Mesenchymal stem cell (in vitro differentiated cells and primary cell): Measurements from ENCODE around the gene S1PR3.

ENCODE experiments used
- DNase-seq: peaks from one replicate; pipeline ENCODE4 v3.0.0-alpha.2; 2013
- H2AFZ ChIP-seq: one replicate; pipeline ENCODE4 v1.6.1; 2013; ENCODE audit warnings: low read depth, mild to moderate bottlenecking, control low read depth, inconsistent platforms, low read length, moderate library complexity
- H2AK5ac ChIP-seq: 2 replicates; pipeline ENCODE4 v1.6.1; 2013; ENCODE audit warnings: low read length, moderate library complexity, mild to moderate bottlenecking, inconsistent platforms; ENCODE audit not compliant: severe bottlenecking
- H2BK120ac ChIP-seq: one replicate; pipeline ENCODE4 v1.6.1; 2013; ENCODE audit warnings: low read depth, mild to moderate bottlenecking, inconsistent platforms, low read length, moderate library complexity
- H2BK12ac ChIP-seq, 2 experiments: one replicate each; pipeline ENCODE4 v1.6.1; 2013; ENCODE audit warnings: inconsistent platforms in 2 of 2, low read length in 2 of 2, mild to moderate bottlenecking in 2 of 2, moderate library complexity in 2 of 2, control low read depth in 1 of 2
- H2BK15ac ChIP-seq: one replicate; pipeline ENCODE4 v1.6.1; 2013; ENCODE audit warnings: mild to moderate bottlenecking, low read depth, inconsistent platforms; ENCODE audit not compliant: poor library complexity, severe bottlenecking
- H2BK5ac ChIP-seq: 2 replicates; pipeline ENCODE4 v1.6.1; 2013; ENCODE audit warnings: low read depth, mild to moderate bottlenecking, low read length, control low read depth, inconsistent platforms; ENCODE audit not compliant: poor library complexity, severe bottlenecking
- H3K14ac ChIP-seq, 2 experiments: one replicate each; pipeline ENCODE4 v1.6.1; 2013; ENCODE audit warnings: inconsistent platforms in 2 of 2, low read length in 2 of 2, control low read depth in 1 of 2, mild to moderate bottlenecking in 1 of 2, moderate library complexity in 1 of 2
- H3K18ac ChIP-seq, 2 experiments: one replicate each; pipeline ENCODE4 v1.6.1; 2013; ENCODE audit warnings: inconsistent platforms in 2 of 2, low read length in 2 of 2, control low read depth in 1 of 2, low read depth in 1 of 2, mild to moderate bottlenecking in 1 of 2
- H3K23ac ChIP-seq, 2 experiments: one replicate each; pipeline ENCODE4 v1.6.1; 2013; ENCODE audit warnings: inconsistent platforms in 2 of 2, low read length in 2 of 2, mild to moderate bottlenecking in 2 of 2, moderate library complexity in 2 of 2, control low read depth in 1 of 2
- H3K27ac ChIP-seq: 2 replicates; pipeline ENCODE4 v1.5.1; 2013; ENCODE audit warnings: mild to moderate bottlenecking, moderate library complexity, low read length, control low read depth, inconsistent platforms; ENCODE audit not compliant: poor library complexity, severe bottlenecking
- H3K27me3 ChIP-seq, 2 experiments: 2 replicates each; pipeline versions ENCODE4 v1.6.1 to v1.7.0; 2013; ENCODE audit warnings: low read length in 2 of 2, mild to moderate bottlenecking in 2 of 2, moderate library complexity in 2 of 2, control low read depth in 1 of 2, inconsistent platforms in 1 of 2; ENCODE audit not compliant: control insufficient read depth in 1 of 2, insufficient read depth in 1 of 2
- H3K36me3 ChIP-seq, 2 experiments: 2 replicates each; pipeline versions ENCODE4 v1.6.1 to v1.7.0; 2013; ENCODE audit warnings: low read length in 2 of 2, control low read depth in 1 of 2, inconsistent platforms in 1 of 2, low read depth in 1 of 2, mild to moderate bottlenecking in 1 of 2; ENCODE audit not compliant: insufficient read depth in 2 of 2, control insufficient read depth in 1 of 2
- H3K4ac ChIP-seq, 2 experiments: one replicate each; pipeline ENCODE4 v1.6.1; 2013; ENCODE audit warnings: inconsistent platforms in 2 of 2, low read length in 2 of 2, mild to moderate bottlenecking in 2 of 2, moderate library complexity in 2 of 2, control low read depth in 1 of 2, low read depth in 1 of 2
- H3K4me1 ChIP-seq: 2 replicates; pipeline ENCODE4 v1.6.1; 2013; ENCODE audit warnings: low read depth, low read length, control low read depth; ENCODE audit not compliant: control insufficient read depth, insufficient read depth
- H3K4me2 ChIP-seq: 2 replicates; pipeline ENCODE4 v1.6.1; 2013; ENCODE audit warnings: low read length, mild to moderate bottlenecking, inconsistent platforms; ENCODE audit not compliant: poor library complexity, severe bottlenecking
- H3K4me3 ChIP-seq, 2 experiments: 2 replicates each; pipeline versions ENCODE4 v1.5.1 to v1.7.0; 2013; ENCODE audit warnings: low read length in 2 of 2, mild to moderate bottlenecking in 2 of 2, control low read depth in 1 of 2, low read depth in 1 of 2; ENCODE audit not compliant: insufficient read depth in 1 of 2
- H3K79me1 ChIP-seq: replicated peaks from 2 replicates; pipeline ENCODE4 v1.6.1; 2013; ENCODE audit warnings: mild to moderate bottlenecking, control low read depth, low read length, inconsistent platforms; ENCODE audit not compliant: poor library complexity, severe bottlenecking
- H3K9ac ChIP-seq: 2 replicates; pipeline ENCODE4 v1.7.0; 2013; ENCODE audit warnings: mild to moderate bottlenecking, low read length, moderate library complexity
- H3K9me3 ChIP-seq: 2 replicates; pipeline ENCODE4 v1.7.0; 2013; ENCODE audit warnings: mild to moderate bottlenecking, low read length; ENCODE audit not compliant: control insufficient read depth
- H4K8ac ChIP-seq: one replicate; pipeline ENCODE4 v1.6.1; 2013; ENCODE audit warnings: inconsistent platforms, mild to moderate bottlenecking, low read length, moderate library complexity
- H4K91ac ChIP-seq: one replicate; pipeline ENCODE4 v1.6.1; 2013; ENCODE audit warnings: mild to moderate bottlenecking, low read length, inconsistent platforms
- WGBS: methylation state at CpG from one replicate; pipeline ENCODE4 v1.1.7; 2013; ENCODE audit warnings: mixed read lengths; 5-methylcytosine and 5-hydroxymethylcytosine counted together

The S1PR3 gene

GRCh38 chr9:88988796-88989641 lies 2.2 kb upstream of the S1PR3 start:
- no peaks in the 10 kb centered on the region for H3K9me3 ChIP-seq
- H4K8ac ChIP-seq = peak overlapping the region; percentile 30
- H3K4ac ChIP-seq = peak overlapping the region in 1 of 2 experiments; percentile 54
- H4K91ac ChIP-seq = no peak overlapping the region
- no peak overlapping the region for H2BK15ac ChIP-seq
- peaks cover 3% of the 10 kb centered on the region for H3K79me1 ChIP-seq
- H3K23ac ChIP-seq = no peak overlapping the region
- no peak overlapping the region for H2AK5ac ChIP-seq
- WGBS = 20% methylated on average over 5 of the region's 7 CpGs
- peak overlapping the region; percentile 52 for H3K9ac ChIP-seq
- no peak overlapping the region for H2BK120ac ChIP-seq
- no peak overlapping the region for H2AFZ ChIP-seq
- peaks cover 10% of the 10 kb centered on the region for H3K4me1 ChIP-seq
- no peak overlapping the region for H2BK5ac ChIP-seq
- H3K14ac ChIP-seq = no peak overlapping the region
- DNase-seq = peak; percentile 77
- no peak overlapping the region for H3K4me2 ChIP-seq
- H3K27ac ChIP-seq = peak overlapping the region; percentile 8
- no peaks in the 10 kb centered on the region for H3K36me3 ChIP-seq
- peak overlapping the region in 1 of 2 experiments; percentile 27 for H3K4me3 ChIP-seq
- H3K18ac ChIP-seq = peak overlapping the region in 1 of 2 experiments; percentile 58
- H3K27me3 ChIP-seq = peaks cover 0 to 3% of the 10 kb centered on the region in 2 experiments
- H2BK12ac ChIP-seq = peak overlapping the region; percentile 22 to 78

DNA sequence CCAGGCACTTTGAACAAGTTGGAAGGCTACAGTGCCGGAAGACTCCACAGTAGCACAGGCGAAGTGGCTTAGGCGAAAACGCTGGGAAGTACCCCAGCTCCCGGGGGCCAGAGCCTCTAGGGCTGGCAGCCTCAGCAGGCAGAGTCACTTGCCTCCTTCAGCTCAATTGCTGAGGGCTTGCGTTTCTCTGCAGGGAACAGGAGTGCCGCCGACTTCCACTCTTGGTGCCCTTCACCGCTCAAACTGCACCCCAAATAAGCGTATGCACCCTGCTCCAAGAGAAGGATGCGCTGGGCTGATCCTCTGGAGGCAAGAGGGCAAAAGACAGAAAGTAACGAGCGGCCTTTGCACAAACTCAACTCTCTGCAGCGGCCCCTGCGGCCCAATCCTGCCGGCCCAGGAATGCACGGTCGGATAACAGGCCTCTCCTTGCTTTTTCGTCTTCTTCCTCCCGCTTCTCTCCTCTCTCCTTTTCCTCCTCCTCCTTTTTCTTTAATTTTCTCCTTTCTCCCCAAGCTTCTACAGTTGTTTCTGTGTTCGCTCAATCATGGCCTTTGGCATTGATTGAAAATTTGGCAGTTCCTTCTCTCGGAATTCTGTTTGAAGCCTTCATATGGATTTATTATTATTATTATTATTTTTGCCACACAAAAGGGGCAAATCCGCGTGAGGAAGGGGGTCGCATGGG lies 1.1 kb upstream of the S1PR3 start:
- H2BK120ac ChIP-seq = no peak overlapping the region
- WGBS = 59% methylated on average over 23 of the region's 25 CpGs

GRCh38 chr9:88990729-88991065 lies 571 bp upstream of the S1PR3 start:
- Histone ChIP-seq H3K9me3 (no peaks in the 10 kb centered on the region), H2BK12ac (peak overlapping the region; percentile 7 to 88), H2BK15ac (peak overlapping the region; percentile 65), H2BK120ac (no peak overlapping the region), H3K4me2 (peak overlapping the region; percentile 99), H3K4me3 (peak overlapping the region; percentile 74 to 84), H3K27me3 (no peaks in the 10 kb centered on the region), H3K36me3 (peaks cover 0 to 3% of the 10 kb centered on the region in 2 experiments), H3K4me1 (peaks cover 10% of the 10 kb centered on the region), H2AFZ (peak overlapping the region; percentile 74), H3K79me1 (peaks cover 13% of the 10 kb centered on the region), H2BK5ac (no peak overlapping the region), H3K14ac (no peak overlapping the region), H4K91ac (no peak overlapping the region), H3K4ac (peak overlapping the region in 1 of 2 experiments; percentile 53), H4K8ac (peak overlapping the region; percentile 45), H3K18ac (peak overlapping the region; percentile 50 to 83), H2AK5ac (no peak overlapping the region), H3K23ac (peak overlapping the region in 1 of 2 experiments; percentile 70), H3K9ac (peak overlapping the region; percentile 74), H3K27ac (no peak overlapping the region)
- 2% methylated on average over 21 of the region's 21 CpGs for WGBS
- DNase-seq = no peak

More for the DNA sequence above, 1.1 kb upstream of the S1PR3 start:
- H3K4me1 ChIP-seq = peaks cover 10% of the 10 kb centered on the region
- no peaks in the 10 kb centered on the region for H3K9me3 ChIP-seq
- peak overlapping the region; percentile 50 to 83 for H3K18ac ChIP-seq
- H2AFZ ChIP-seq = no peak overlapping the region
- H2BK15ac ChIP-seq = peak overlapping the region; percentile 65
- peak overlapping the region in 1 of 2 experiments; percentile 83 for H3K4ac ChIP-seq
- peak overlapping the region; percentile 64 for H4K8ac ChIP-seq
- no peak overlapping the region for H3K27ac ChIP-seq
- peak overlapping the region; percentile 99 for H3K4me2 ChIP-seq
- H2BK5ac ChIP-seq = no peak overlapping the region
- peaks cover 8% of the 10 kb centered on the region for H3K79me1 ChIP-seq
- no peak overlapping the region for H3K23ac ChIP-seq
- no peak for DNase-seq
- H3K9ac ChIP-seq = no peak overlapping the region
- H3K27me3 ChIP-seq = no peaks in the 10 kb centered on the region
- H2BK12ac ChIP-seq = peak overlapping the region; percentile 34 to 40
- H3K14ac ChIP-seq = peak overlapping the region in 1 of 2 experiments; percentile 38
- H3K4me3 ChIP-seq = peak overlapping the region in 1 of 2 experiments; percentile 84
- H3K36me3 ChIP-seq = no peaks in the 10 kb centered on the region
- H4K91ac ChIP-seq = peak overlapping the region; percentile 55
- H2AK5ac ChIP-seq = no peak overlapping the region

- no peak overlapping the region for H4K91ac ChIP-seq
- no peak overlapping the region for H2BK120ac ChIP-seq
- no peak overlapping the region for H2AK5ac ChIP-seq
- no peak overlapping the region for H2AFZ ChIP-seq
- H3K27me3 ChIP-seq = no peaks in the 10 kb centered on the region
- H3K4me3 ChIP-seq = peak overlapping the region in 1 of 2 experiments; percentile 94
- peaks cover 5 to 17% of the 10 kb centered on the region in 2 experiments for H3K36me3 ChIP-seq
- H3K14ac ChIP-seq = peak overlapping the region in 1 of 2 experiments; percentile 74
- H3K4me2 ChIP-seq = peak overlapping the region; percentile 93
- 42% methylated on average over 3 of the region's 4 CpGs for WGBS
- H3K4me1 ChIP-seq = peaks cover 10% of the 10 kb centered on the region
- H3K23ac ChIP-seq = no peak overlapping the region
- DNase-seq = peak; percentile 41
- no peak overlapping the region for H4K8ac ChIP-seq
- H2BK5ac ChIP-seq = no peak overlapping the region
- H2BK15ac ChIP-seq = no peak overlapping the region
- no peak overlapping the region for H3K27ac ChIP-seq
- no peak overlapping the region for H2BK12ac ChIP-seq
- H3K9ac ChIP-seq = peak overlapping the region; percentile 88
- H3K4ac ChIP-seq = no peak overlapping the region
- no peak overlapping the region for H3K18ac ChIP-seq
- no peaks in the 10 kb centered on the region for H3K9me3 ChIP-seq
- peaks cover 23% of the 10 kb centered on the region for H3K79me1 ChIP-seq
Measured at GRCh38 chr9:88992556-88992955, 1.3 kb downstream of the S1PR3 start.
